Measurements from ENCODE around the gene ANKEF1.

DNA sequence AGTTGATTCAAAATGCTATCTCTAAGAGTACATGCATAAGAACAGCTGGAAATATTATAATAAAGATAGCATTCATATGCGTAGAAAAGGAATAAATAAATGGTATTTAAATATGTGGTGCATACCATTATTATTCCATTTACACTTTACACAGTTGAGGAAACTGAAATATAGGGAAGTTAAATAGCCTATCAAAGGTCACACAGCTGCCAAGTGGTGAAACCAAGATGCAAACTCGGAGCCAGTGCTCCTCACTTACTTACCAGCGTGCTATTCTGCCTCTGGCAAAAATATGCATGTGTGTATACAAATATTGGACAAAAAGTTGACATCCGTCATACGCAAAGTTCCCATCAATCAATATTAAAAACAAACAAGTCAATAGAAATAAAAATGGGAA lies 22.3 kb upstream of the ANKEF1 start:
- TF ChIP-seq EZH2 (IDR thresholded peaks at IDR 0.05; ENCODE audit: borderline replicate concordance, insufficient read depth, low read depth, low read length, poor library complexity, severe bottlenecking): no peak
- no peak for TF ChIP-seq CTCF (IDR thresholded peaks at IDR 0.05)
